ENCODE data around the gene KRTAP4-8. TPM values are rescaled to one million over a fixed set of nuclear protein-coding genes. Genes with fewer than 3 reads are reported as not detected.

The KRTAP4-8 gene
- total RNA-seq (2021): not detected in 2 replicates
- not detected for Bru-seq, nascent RNA
- BruChase-seq, experiment 1, labeled RNA remaining after a 2-hour chase: not detected
- not detected for BruChase-seq, experiment 2, labeled RNA remaining after a 6-hour chase
- long read RNA-seq: 0 reads

GRCh38 chr17:41098042-41098441 lies at the start of gene KRTAP4-8:
Gene KRTAP4-8 (minus strand): TSS chr17:41098142. CDS start chr17:41098084, 58 bp downstream.
- H3K4me2 ChIP-seq: peak within 1 kb of the TSS; percentile 37; the same call in 1 of the 2 replicates
- BruUV-seq (replicated peaks): no TSS peak
- H3K27ac ChIP-seq: peak within 1 kb of the TSS; percentile 58
- no peaks in the 10 kb centered on the region for H4K20me1 ChIP-seq (ENCODE audit: insufficient read depth)
- no peaks in the 10 kb centered on the region for H3K27me3 ChIP-seq (ENCODE audit: insufficient read depth, low read depth)
- no peaks in the 10 kb centered on the region for H3K36me3 ChIP-seq (ENCODE audit: low read depth)
- no peak within 1 kb of the TSS for H2AFZ ChIP-seq
- intact Hi-C loops (cut with micrococcal nuclease; ENCODE audit: unreplicated experiment): no loop called here
- DNase-seq: no peak
- no peak for TF ChIP-seq CTCF (conservative IDR thresholded peaks at IDR 0.05)
- no peak for TF ChIP-seq EZH2 (IDR thresholded peaks at IDR 0.05; ENCODE audit: low read depth)
- H3K9me2 ChIP-seq (ENCODE audit: insufficient read depth): no peaks in the 10 kb centered on the region
- ChIA-PET POLR2A (ENCODE audit: unreplicated experiment) (no interaction called here), CTCF (no interaction called here)
- no peak within 1 kb of the TSS for H3K4me3 ChIP-seq
- no peaks in the 10 kb centered on the region; the same call in 1 of the 2 replicates for H3K9me3 ChIP-seq (ENCODE audit: insufficient read depth, low read depth)
- no peaks in the 10 kb centered on the region for H3K79me2 ChIP-seq (ENCODE audit: low read depth)
- peaks cover 29% of the 10 kb centered on the region for H3K4me1 ChIP-seq (replicated peaks; ENCODE audit: insufficient read depth)
- peaks cover 7% of the 10 kb centered on the region; the same call in 1 of the 2 replicates for H3F3A ChIP-seq (ENCODE audit: insufficient read depth, low read depth)

- POLR2A ChIA-PET (ENCODE audit: unreplicated experiment): no interaction called here
- intact Hi-C loops (cut with micrococcal nuclease; ENCODE audit: unreplicated experiment): no loop called here
- Histone ChIP-seq H3F3A (ENCODE audit: insufficient read depth, low read depth) (peaks cover 13% of the 10 kb centered on the region; the same call in 1 of the 2 replicates), H3K27ac (no peak overlapping the region), H4K20me1 (ENCODE audit: insufficient read depth) (no peaks in the 10 kb centered on the region), H3K27me3 (ENCODE audit: insufficient read depth, low read depth) (no peaks in the 10 kb centered on the region), H3K9me3 (ENCODE audit: insufficient read depth, low read depth) (peaks cover 9% of the 10 kb centered on the region; the same call in 1 of the 2 replicates), H2AFZ (no peak overlapping the region), H3K4me3 (no peak overlapping the region), H3K36me3 (ENCODE audit: low read depth) (no peaks in the 10 kb centered on the region), H3K4me1 (replicated peaks; ENCODE audit: insufficient read depth) (peaks cover 13% of the 10 kb centered on the region), H3K4me2 (no peak overlapping the region), H3K79me2 (ENCODE audit: low read depth) (no peaks in the 10 kb centered on the region), H3K9me2 (ENCODE audit: insufficient read depth) (no peaks in the 10 kb centered on the region)
- BruUV-seq (replicated peaks): no TSS peak
- CTCF ChIA-PET: no interaction called here
- DNase-seq: no peak
- TF ChIP-seq CTCF (conservative IDR thresholded peaks at IDR 0.05) (no peak), EZH2 (IDR thresholded peaks at IDR 0.05; ENCODE audit: low read depth) (no peak)
Observed at GRCh38 chr17:41145261-41145660, 47.3 kb upstream of the KRTAP4-8 start.

- H3K9me3 ChIP-seq (ENCODE audit: insufficient read depth, low read depth): peaks cover 9% of the 10 kb centered on the region; the same call in 1 of the 2 replicates
- CTCF ChIA-PET: no interaction called here
- TF ChIP-seq EZH2 (IDR thresholded peaks at IDR 0.05; ENCODE audit: low read depth) (no peak), CTCF (conservative IDR thresholded peaks at IDR 0.05) (no peak)
- no peak overlapping the region for H3K4me3 ChIP-seq
- H3K27me3 ChIP-seq (ENCODE audit: insufficient read depth, low read depth): no peaks in the 10 kb centered on the region
- no peak overlapping the region for H3K27ac ChIP-seq
- H4K20me1 ChIP-seq (ENCODE audit: insufficient read depth): no peaks in the 10 kb centered on the region
- no peak for DNase-seq
- no peaks in the 10 kb centered on the region for H3K9me2 ChIP-seq (ENCODE audit: insufficient read depth)
- POLR2A ChIA-PET (ENCODE audit: unreplicated experiment): no interaction called here
- peaks cover 17% of the 10 kb centered on the region for H3K4me1 ChIP-seq (replicated peaks; ENCODE audit: insufficient read depth)
- no peaks in the 10 kb centered on the region for H3K36me3 ChIP-seq (ENCODE audit: low read depth)
- H3K79me2 ChIP-seq (ENCODE audit: low read depth): no peaks in the 10 kb centered on the region
- intact Hi-C loops (cut with micrococcal nuclease; ENCODE audit: unreplicated experiment): no loop called here
- no peak overlapping the region for H2AFZ ChIP-seq
- H3K4me2 ChIP-seq: no peak overlapping the region
- BruUV-seq (replicated peaks): no TSS peak
- peaks cover 16% of the 10 kb centered on the region; the same call in 1 of the 2 replicates for H3F3A ChIP-seq (ENCODE audit: insufficient read depth, low read depth)
Observed at GRCh38 chr17:41144846-41145245, 46.9 kb upstream of the KRTAP4-8 start.
